KBM-7 (cell line): ENCODE data around the gene FBXL15.

Experiments
- DNase-seq: peaks from one replicate; pipeline ENCODE4 v3.0.0-alpha.2; 2015
- in situ Hi-C: fragments of 300-500 bp; cut with MboI; formaldehyde crosslinking; loops from 2 replicates; pipeline ENCODE4 v1.14.3; 2020; ENCODE audit warnings: low sequenced_read_pairs, low pct_unique_long_range_greater_than_20kb, mixed read lengths

The FBXL15 gene

GRCh38 chr10:102422545-102423129 is 2.0 kb downstream of the FBXL15 start:
- in situ Hi-C loops, result no loop called here
- peak; percentile 75 for DNase-seq

- in situ Hi-C loops, result no loop called here
- DNase-seq, result no peak
Measured at GRCh38 chr10:102423372-102423968, 2.8 kb downstream of the FBXL15 start.

- in situ Hi-C loops, result no loop called here
- DNase-seq, result no peak
Measured at GRCh38 chr10:102424145-102424544, 3.5 kb downstream of the FBXL15 start.

GRCh38 chr10:102424916-102425315 is 4.3 kb downstream of the FBXL15 start:
- no peak for DNase-seq
- in situ Hi-C loops, result no loop called here

- in situ Hi-C loops, result no loop called here
- no peak for DNase-seq
Measured at GRCh38 chr10:102425444-102425843, 4.8 kb downstream of the FBXL15 start.

GRCh38 chr10:102426803-102427287 is 6.2 kb downstream of the FBXL15 start:
- DNase-seq, result no peak
- in situ Hi-C loops, result no loop called here

- DNase-seq, result no peak
- in situ Hi-C loops, result no loop called here
Measured at GRCh38 chr10:102429468-102429867, 8.8 kb downstream of the FBXL15 start.

- in situ Hi-C loops, result no loop called here
- peak; percentile 40 for DNase-seq
Measured at GRCh38 chr10:102431452-102432124, 11.0 kb downstream of the FBXL15 start.

- in situ Hi-C loops, result no loop called here
- peak; percentile 99 for DNase-seq
Measured at GRCh38 chr10:102432162-102432950, 11.7 kb downstream of the FBXL15 start, which contains the start of gene CUEDC2. Gene CUEDC2, minus strand, starts transcription at chr10:102432574. Its CDS starts 7,386 bp downstream, at chr10:102425188.

- in situ Hi-C loops, result no loop called here
- peak; percentile 75 for DNase-seq
Measured at GRCh38 chr10:102433619-102434046, 13.0 kb downstream of the FBXL15 start.

GRCh38 chr10:102434394-102435132 is 13.9 kb downstream of the FBXL15 start:
- in situ Hi-C loops, result no loop called here
- DNase-seq, result peak; percentile 70

- in situ Hi-C loops, result no loop called here
- DNase-seq, result no peak
Measured at GRCh38 chr10:102435133-102435497, 14.5 kb downstream of the FBXL15 start.

GRCh38 chr10:102435529-102436233 is 15.0 kb downstream of the FBXL15 start:
- in situ Hi-C loops, result no loop called here
- DNase-seq, result peak; percentile 92

- no peak for DNase-seq
- in situ Hi-C loops, result no loop called here
Measured at GRCh38 chr10:102436312-102436711, 15.7 kb downstream of the FBXL15 start.

GRCh38 chr10:102437515-102437914 is 16.9 kb downstream of the FBXL15 start:
- in situ Hi-C loops, result no loop called here
- DNase-seq, result no peak

GRCh38 chr10:102438374-102438773 is 17.7 kb downstream of the FBXL15 start:
- peak; percentile 24 for DNase-seq
- in situ Hi-C loops, result no loop called here

- DNase-seq, result no peak
- in situ Hi-C loops, result no loop called here
Measured at GRCh38 chr10:102444851-102445250, 24.2 kb downstream of the FBXL15 start.

- peak; percentile 82 for DNase-seq
- in situ Hi-C loops, result no loop called here
Measured at GRCh38 chr10:102449321-102450123, 28.9 kb downstream of the FBXL15 start.
